GM21515 (cell line): ENCODE results near the gene MAVS.

Experiments
- ATAC-seq: cut with Tn5 transposase; IDR thresholded peaks from one replicate; pipeline ENCODE4 v1.9.1; 2021; ENCODE audit not compliant: unreplicated experiment

Gene MAVS

GRCh38 chr20:3846740-3847428 lies at the start of gene MAVS:
Gene MAVS (plus strand): TSS chr20:3846834. CDS start chr20:3854625, 7,791 bp downstream.
- peak; percentile 93 for ATAC-seq

- no peak for ATAC-seq
Observed at GRCh38 chr20:3797226-3797545, 49.4 kb upstream of the MAVS start.

- no peak for ATAC-seq
Observed at GRCh38 chr20:3797592-3798372, 48.9 kb upstream of the MAVS start.

GRCh38 chr20:3798373-3798768 lies 48.3 kb upstream of the MAVS start:
- ATAC-seq, result no peak

- ATAC-seq, result no peak
Observed at GRCh38 chr20:3798908-3799248, 47.8 kb upstream of the MAVS start.

GRCh38 chr20:3800256-3800877 lies 46.3 kb upstream of the MAVS start:
- ATAC-seq, result no peak

- no peak for ATAC-seq
Observed at GRCh38 chr20:3800878-3801260, 45.8 kb upstream of the MAVS start.

GRCh38 chr20:3801299-3801698 lies 45.3 kb upstream of the MAVS start:
- no peak for ATAC-seq

GRCh38 chr20:3801846-3802245 lies 44.8 kb upstream of the MAVS start:
- ATAC-seq, result no peak

GRCh38 chr20:3802524-3803239 lies 44.0 kb upstream of the MAVS start:
- no peak for ATAC-seq

GRCh38 chr20:3803289-3803688 lies 43.3 kb upstream of the MAVS start:
- no peak for ATAC-seq

- ATAC-seq, result no peak
Observed at GRCh38 chr20:3803854-3804253, 42.8 kb upstream of the MAVS start.

GRCh38 chr20:3804254-3804751 lies 42.3 kb upstream of the MAVS start:
- ATAC-seq, result no peak

- ATAC-seq, result no peak
Observed at GRCh38 chr20:3804781-3805180, 41.9 kb upstream of the MAVS start.

- no peak for ATAC-seq
Observed at GRCh38 chr20:3808544-3808943, 38.1 kb upstream of the MAVS start.

- ATAC-seq, result no peak
Observed at GRCh38 chr20:3811467-3812258, 35.0 kb upstream of the MAVS start.

- ATAC-seq, result no peak
Observed at GRCh38 chr20:3812259-3812681, 34.4 kb upstream of the MAVS start.

- ATAC-seq, result no peak
Observed at GRCh38 chr20:3812975-3813847, 33.4 kb upstream of the MAVS start.

- no peak for ATAC-seq
Observed at GRCh38 chr20:3813848-3814581, 32.6 kb upstream of the MAVS start.
